Stimulated activated CD4-positive, alpha-beta T cell treated with anti-CD3 and anti-CD28 coated beads, Interleukin-15, amount 100 ng/mL, for 24 hours (primary cell): Measurements from ENCODE around the gene SHISA2.
"Not testable (repeated sequence)": the region's sequence is repeated elsewhere in the genome, so short reads cannot be mapped to it uniquely, and the experiment has no call there.

Experiments used
- DNase-seq: peaks from one replicate; pipeline ENCODE4 v3.0.0-alpha.2; 2020

SHISA2 gene

GRCh38 chr13:26051657-26052311, at the start of gene SHISA2:
Gene SHISA2, minus strand, starts transcription at chr13:26052016. Its CDS starts 1,041 bp downstream, at chr13:26050975.
- peak; percentile 45 for DNase-seq

GRCh38 chr13:26095846-26096610, 44.2 kb upstream of the SHISA2 start:
- DNase-seq, result no peak

- no peak for DNase-seq
These were observed 43.5 kb upstream of the SHISA2 start for GRCh38 chr13:26095338-26095737.

GRCh38 chr13:26076821-26077220, 25.0 kb upstream of the SHISA2 start:
- not testable (repeated sequence) for DNase-seq

- no peak for DNase-seq
These were observed 23.7 kb upstream of the SHISA2 start for GRCh38 chr13:26075498-26075897.

GRCh38 chr13:26074706-26075105, 22.9 kb upstream of the SHISA2 start:
- no peak for DNase-seq

- not testable (repeated sequence) for DNase-seq
These were observed 20.5 kb upstream of the SHISA2 start for GRCh38 chr13:26072335-26072734.

GRCh38 chr13:26071691-26072090, 19.9 kb upstream of the SHISA2 start:
- DNase-seq, result no peak

GRCh38 chr13:26069642-26070041, 17.8 kb upstream of the SHISA2 start:
- DNase-seq, result not testable (repeated sequence)

- DNase-seq, result not testable (repeated sequence)
These were observed 16.6 kb upstream of the SHISA2 start for GRCh38 chr13:26068372-26068771.

- no peak for DNase-seq
These were observed 15.8 kb upstream of the SHISA2 start for GRCh38 chr13:26067601-26068000.

GRCh38 chr13:26066492-26066891, 14.7 kb upstream of the SHISA2 start:
- not testable (repeated sequence) for DNase-seq

- DNase-seq, result peak; percentile 29
These were observed 11.1 kb upstream of the SHISA2 start for GRCh38 chr13:26062853-26063444.

GRCh38 chr13:26061947-26062346, 10.1 kb upstream of the SHISA2 start:
- DNase-seq, result no peak

GRCh38 chr13:26061256-26061655, 9.4 kb upstream of the SHISA2 start:
- DNase-seq, result no peak

- DNase-seq, result no peak
These were observed 8.5 kb upstream of the SHISA2 start for GRCh38 chr13:26060357-26060756.

- no peak for DNase-seq
These were observed 6.9 kb upstream of the SHISA2 start for GRCh38 chr13:26058704-26059103.

GRCh38 chr13:26054896-26055295, 3.1 kb upstream of the SHISA2 start:
- DNase-seq, result no peak

- DNase-seq, result no peak
These were observed 1.7 kb upstream of the SHISA2 start for GRCh38 chr13:26053418-26053980.

- DNase-seq, result no peak
These were observed 521 bp upstream of the SHISA2 start for GRCh38 chr13:26052337-26052736.

GRCh38 chr13:26051231-26051656, 572 bp downstream of the SHISA2 start:
- DNase-seq, result peak; percentile 10

GRCh38 chr13:26050568-26051230, 1.1 kb downstream of the SHISA2 start:
- peak; percentile 29 for DNase-seq

- no peak for DNase-seq
These were observed 3.1 kb downstream of the SHISA2 start for GRCh38 chr13:26048741-26049140.
